Stimulated activated memory B cell treated with anti-CD40 and anti-IgM and Interleukin-4, amounts not matched to agents 10 μg/mL and 1 μg/mL and 100 μg/mL, for 72 hours (primary cell): ENCODE measurements around the gene RGS11.

Source experiments
- ATAC-seq: fragments of 150-1000 bp; cut with Tn5 transposase; 2 replicates; pipeline ENCODE4 v1.10.0; 2021
- H3K27ac Mint-ChIP-seq: one replicate; pipeline ENCODE4 v1.8.0; 2022; ENCODE audit warnings: mild to moderate bottlenecking, mixed read lengths
- H3K27me3 Mint-ChIP-seq: one replicate; pipeline ENCODE4 v1.8.0; 2022; ENCODE audit warnings: mixed read lengths
- H3K36me3 Mint-ChIP-seq: one replicate; pipeline ENCODE4 v1.8.0; 2022; ENCODE audit warnings: mixed read lengths
- H3K4me1 Mint-ChIP-seq: one replicate; pipeline ENCODE4 v1.8.0; 2022; ENCODE audit warnings: mixed read lengths
- H3K4me3 Mint-ChIP-seq: one replicate; pipeline ENCODE4 v1.8.0; 2022; ENCODE audit warnings: mild to moderate bottlenecking, moderate library complexity, mixed read lengths
- H3K9me3 Mint-ChIP-seq: one replicate; pipeline ENCODE4 v1.8.0; 2022; ENCODE audit warnings: mixed read lengths

RGS11 gene

DNA sequence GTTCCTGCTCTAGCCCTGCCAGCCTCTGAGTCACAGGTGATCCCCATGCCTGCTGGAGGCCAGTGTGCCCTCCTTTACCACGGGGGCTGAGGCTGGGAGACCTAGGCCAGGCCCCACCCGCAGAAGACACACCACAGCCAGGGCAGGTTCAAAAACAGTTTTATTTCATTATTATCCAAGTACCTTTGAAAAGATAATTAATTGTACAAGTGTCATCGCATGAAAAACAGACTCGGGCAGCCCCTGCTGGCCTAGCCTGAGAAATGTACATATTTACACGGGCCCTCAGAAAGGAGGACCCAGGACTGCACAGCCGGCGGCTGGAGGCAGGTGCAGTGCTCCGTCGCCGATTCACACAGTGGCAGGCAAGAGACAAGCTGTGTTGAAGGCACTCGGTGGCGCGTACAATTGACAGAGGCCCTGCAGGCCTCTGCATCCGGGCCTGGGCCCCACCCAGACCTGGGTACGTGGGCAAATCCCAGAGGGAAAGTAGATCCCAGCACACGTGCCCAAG, 11.6 kb upstream of the RGS11 start:
- H3K4me3 Mint-ChIP-seq = no peak overlapping the region
- no peaks in the 10 kb centered on the region for H3K9me3 Mint-ChIP-seq
- no peak overlapping the region for H3K27ac Mint-ChIP-seq
- H3K36me3 Mint-ChIP-seq = peaks cover 45% of the 10 kb centered on the region
- no peaks in the 10 kb centered on the region for H3K4me1 Mint-ChIP-seq
- peaks cover 9% of the 10 kb centered on the region for H3K27me3 Mint-ChIP-seq
- ATAC-seq = no peak

DNA sequence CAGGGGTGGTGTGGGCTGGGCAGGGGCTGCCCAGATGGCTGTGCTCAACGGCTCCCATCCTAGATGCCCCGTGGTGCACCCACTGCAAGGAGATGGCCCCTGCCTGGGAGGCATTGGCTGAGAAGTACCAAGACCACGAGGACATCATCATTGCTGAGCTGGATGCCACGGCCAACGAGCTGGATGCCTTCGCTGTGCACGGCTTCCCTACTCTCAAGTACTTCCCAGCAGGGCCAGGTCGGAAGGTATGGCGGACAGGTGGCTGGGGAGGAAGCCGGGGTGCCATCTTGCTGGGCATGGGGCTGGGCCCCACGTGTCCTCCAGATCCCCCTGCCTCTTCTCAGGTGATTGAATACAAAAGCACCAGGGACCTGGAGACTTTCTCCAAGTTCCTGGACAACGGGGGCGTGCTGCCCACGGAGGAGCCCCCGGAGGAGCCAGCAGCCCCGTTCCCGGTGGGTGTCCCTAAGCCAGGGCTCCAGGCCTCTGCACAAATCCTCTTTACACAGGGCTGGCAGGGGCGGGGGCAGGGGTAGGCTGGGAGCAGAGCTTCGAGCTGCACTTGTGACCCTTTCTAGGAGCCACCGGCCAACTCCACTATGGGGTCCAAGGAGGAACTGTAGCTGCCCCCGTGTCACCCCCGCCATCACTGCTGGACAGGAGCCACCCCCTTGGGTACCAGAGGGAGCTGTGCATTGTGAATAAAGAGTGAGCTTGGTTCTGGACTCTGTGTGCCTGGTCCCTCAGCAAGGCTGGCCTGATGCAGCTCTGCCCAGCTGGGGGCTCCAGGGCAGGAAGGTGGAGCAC, 10.9 kb upstream of the RGS11 start:
- Mint-ChIP-seq H3K4me1 (no peaks in the 10 kb centered on the region), H3K4me3 (no peak overlapping the region), H3K9me3 (no peaks in the 10 kb centered on the region), H3K36me3 (peaks cover 40% of the 10 kb centered on the region), H3K27me3 (peaks cover 16% of the 10 kb centered on the region), H3K27ac (no peak overlapping the region)
- no peak for ATAC-seq

GRCh38 chr16:285146-286055, 9.7 kb upstream of the RGS11 start:
- Mint-ChIP-seq H3K4me1 (no peaks in the 10 kb centered on the region), H3K9me3 (no peaks in the 10 kb centered on the region), H3K4me3 (no peak overlapping the region), H3K36me3 (peaks cover 27% of the 10 kb centered on the region), H3K27me3 (peaks cover 27% of the 10 kb centered on the region), H3K27ac (no peak overlapping the region)
- no peak for ATAC-seq

DNA sequence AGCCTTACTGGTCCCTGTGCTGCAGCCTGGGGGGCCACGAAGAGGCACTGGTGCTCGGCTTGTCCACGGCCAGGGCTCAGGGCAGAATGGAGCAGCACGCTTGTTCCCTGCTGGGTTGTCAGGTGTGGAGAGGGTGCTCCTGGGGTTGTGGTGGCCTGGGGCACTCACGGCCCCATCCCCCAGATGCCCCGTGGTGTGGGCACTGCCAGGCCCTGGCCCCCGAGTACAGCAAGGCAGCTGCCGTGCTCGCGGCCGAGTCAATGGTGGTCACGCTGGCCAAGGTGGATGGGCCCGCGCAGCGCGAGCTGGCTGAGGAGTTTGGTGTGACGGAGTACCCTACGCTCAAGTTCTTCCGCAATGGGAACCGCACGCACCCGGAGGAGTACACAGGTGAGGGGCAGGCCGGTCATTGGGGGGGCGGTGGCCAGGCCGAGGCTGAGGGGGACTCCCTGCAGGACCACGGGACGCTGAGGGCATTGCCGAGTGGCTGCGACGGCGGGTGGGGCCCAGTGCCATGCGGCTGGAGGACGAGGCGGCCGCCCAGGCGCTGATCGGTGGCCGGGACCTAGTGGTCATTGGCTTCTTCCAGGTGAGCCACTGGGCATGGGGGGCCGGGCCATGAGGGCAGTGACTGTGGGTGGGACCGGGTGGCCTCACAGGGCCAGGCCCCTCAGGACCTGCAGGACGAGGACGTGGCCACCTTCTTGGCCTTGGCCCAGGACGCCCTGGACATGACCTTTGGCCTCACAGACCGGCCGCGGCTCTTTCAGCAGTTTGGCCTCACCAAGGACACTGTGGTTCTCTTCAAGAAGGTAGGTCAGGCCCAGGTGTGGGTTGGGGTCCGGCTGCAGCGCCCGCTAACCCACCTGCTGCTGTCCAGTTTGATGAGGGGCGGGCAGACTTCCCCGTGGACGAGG, 8.7 kb upstream of the RGS11 start:
- H3K9me3 Mint-ChIP-seq = no peaks in the 10 kb centered on the region

DNA sequence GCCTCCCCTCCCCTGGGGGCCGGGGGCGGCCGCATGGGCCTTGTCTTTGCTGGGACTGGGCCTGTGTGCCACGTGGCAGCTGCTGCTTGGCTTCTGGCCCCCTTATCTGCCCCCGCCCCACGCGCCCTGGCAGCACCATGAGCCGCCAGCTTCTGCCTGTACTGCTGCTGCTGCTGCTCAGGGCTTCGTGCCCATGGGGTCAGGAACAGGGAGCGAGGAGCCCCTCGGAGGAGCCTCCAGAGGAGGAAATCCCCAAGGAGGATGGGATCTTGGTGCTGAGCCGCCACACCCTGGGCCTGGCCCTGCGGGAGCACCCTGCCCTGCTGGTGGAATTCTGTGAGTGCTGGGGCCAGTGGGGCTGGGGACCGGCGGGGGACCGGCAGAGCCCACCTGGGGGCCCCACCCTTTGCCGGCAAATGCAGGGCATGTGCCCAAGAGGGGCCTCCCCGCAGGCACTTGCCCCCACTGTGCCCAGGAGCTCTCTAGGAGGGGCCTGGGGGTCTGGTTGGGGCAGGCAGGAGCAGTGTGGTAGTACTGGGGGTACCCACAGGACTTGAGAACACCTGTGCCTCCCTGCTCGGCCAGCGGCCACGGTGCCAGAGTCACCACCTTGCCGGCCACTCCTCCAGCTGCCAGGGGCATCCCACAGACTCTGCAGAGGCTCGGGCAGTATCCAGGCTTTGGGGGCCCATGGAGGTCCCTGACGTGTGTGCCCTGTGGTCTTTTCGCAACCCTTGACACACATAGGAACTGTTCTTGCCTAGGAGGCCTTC, 7.5 kb upstream of the RGS11 start, which contains the start of gene PDIA2:
TSS of gene PDIA2 (plus strand) at position 132 of the 773 bp plus-strand sequence. CDS start at position 138, 6 bp downstream.
- no peak for ATAC-seq
- no peaks in the 10 kb centered on the region for H3K9me3 Mint-ChIP-seq
- peaks cover 21% of the 10 kb centered on the region for H3K36me3 Mint-ChIP-seq
- H3K27me3 Mint-ChIP-seq = peaks cover 41% of the 10 kb centered on the region
- peaks cover 7% of the 10 kb centered on the region for H3K4me1 Mint-ChIP-seq
- no peak within 1 kb of the TSS for H3K4me3 Mint-ChIP-seq
- no peak within 1 kb of the TSS for H3K27ac Mint-ChIP-seq

More for the DNA sequence above, 8.7 kb upstream of the RGS11 start:
- Mint-ChIP-seq H3K4me1 (peaks cover under 1% of the 10 kb centered on the region), H3K27ac (no peak overlapping the region), H3K36me3 (peaks cover 23% of the 10 kb centered on the region), H3K4me3 (no peak overlapping the region), H3K27me3 (peaks cover 28% of the 10 kb centered on the region)
- ATAC-seq = no peak

GRCh38 chr16:282491-282890, 6.7 kb upstream of the RGS11 start:
- peaks cover 7% of the 10 kb centered on the region for H3K4me1 Mint-ChIP-seq
- H3K4me3 Mint-ChIP-seq = no peak overlapping the region
- no peaks in the 10 kb centered on the region for H3K9me3 Mint-ChIP-seq
- peaks cover 14% of the 10 kb centered on the region for H3K36me3 Mint-ChIP-seq
- H3K27ac Mint-ChIP-seq = no peak overlapping the region
- ATAC-seq = no peak
- peaks cover 46% of the 10 kb centered on the region for H3K27me3 Mint-ChIP-seq

GRCh38 chr16:281660-282255, 6.0 kb upstream of the RGS11 start:
- no peak for ATAC-seq
- no peaks in the 10 kb centered on the region for H3K9me3 Mint-ChIP-seq
- H3K27ac Mint-ChIP-seq = no peak overlapping the region
- peaks cover 53% of the 10 kb centered on the region for H3K27me3 Mint-ChIP-seq
- H3K4me3 Mint-ChIP-seq = no peak overlapping the region
- H3K36me3 Mint-ChIP-seq = peaks cover 7% of the 10 kb centered on the region
- peaks cover 7% of the 10 kb centered on the region for H3K4me1 Mint-ChIP-seq

- Mint-ChIP-seq H3K9me3 (no peaks in the 10 kb centered on the region), H3K36me3 (peaks cover under 1% of the 10 kb centered on the region), H3K27ac (no peak overlapping the region), H3K4me3 (no peak overlapping the region), H3K4me1 (peaks cover 7% of the 10 kb centered on the region), H3K27me3 (peaks cover 60% of the 10 kb centered on the region)
- no peak for ATAC-seq
Measured at GRCh38 chr16:280991-281659, 5.4 kb upstream of the RGS11 start.

DNA sequence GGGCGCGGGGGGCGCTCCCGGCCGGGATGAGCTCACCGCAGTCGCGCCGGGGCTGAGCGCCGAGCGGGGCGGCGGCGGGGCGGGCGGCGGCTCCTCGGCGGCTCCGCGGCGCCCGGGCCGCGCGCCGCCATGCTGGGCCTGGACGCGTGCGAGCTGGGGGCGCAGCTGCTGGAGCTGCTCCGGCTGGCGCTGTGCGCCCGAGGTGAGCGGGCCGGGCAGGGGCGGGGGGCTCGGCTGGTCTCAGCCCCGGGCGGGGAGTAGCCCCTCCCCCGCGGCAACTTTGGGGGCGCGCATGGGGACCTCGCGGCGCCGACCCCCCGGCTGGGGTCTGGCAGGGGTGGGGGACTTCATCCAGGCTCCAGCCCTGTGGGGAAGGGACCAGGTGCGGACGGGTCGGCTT, 4.8 kb upstream of the RGS11 start, which contains the start of gene ARHGDIG:
TSS of gene ARHGDIG (plus strand) at position 40 of the 400 bp plus-strand sequence. CDS start at position 130, 90 bp downstream.
- no peaks in the 10 kb centered on the region for H3K9me3 Mint-ChIP-seq
- H3K4me1 Mint-ChIP-seq = peaks cover 7% of the 10 kb centered on the region
- H3K36me3 Mint-ChIP-seq = no peaks in the 10 kb centered on the region
- no peak within 1 kb of the TSS for H3K27ac Mint-ChIP-seq
- H3K4me3 Mint-ChIP-seq = no peak within 1 kb of the TSS
- ATAC-seq = no peak
- peaks cover 62% of the 10 kb centered on the region for H3K27me3 Mint-ChIP-seq

GRCh38 chr16:280005-280460, 4.3 kb upstream of the RGS11 start:
- no peak for ATAC-seq
- peaks cover 62% of the 10 kb centered on the region for H3K27me3 Mint-ChIP-seq

DNA sequence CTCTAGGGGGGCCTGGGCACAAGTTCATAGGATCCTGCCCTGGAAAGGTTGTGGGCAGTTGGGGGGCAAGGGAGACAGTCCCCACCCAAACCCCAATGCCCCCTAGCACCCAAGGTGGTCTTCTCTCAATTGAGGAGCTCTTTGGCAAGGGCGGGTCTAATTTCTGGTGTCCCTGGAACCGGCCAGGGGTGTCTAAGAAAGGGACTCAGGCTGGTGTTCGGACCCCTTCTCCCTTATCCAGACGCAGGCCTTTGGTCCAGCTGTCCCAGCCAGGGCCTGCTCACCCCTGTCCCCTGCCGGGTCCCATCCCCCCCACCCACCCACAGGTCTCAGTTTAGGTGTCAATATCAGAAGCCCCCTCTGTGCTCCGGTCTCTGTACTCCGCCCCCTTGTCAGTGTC, 3.8 kb upstream of the RGS11 start:
- ATAC-seq = no peak
- H3K4me3 Mint-ChIP-seq = no peak overlapping the region

More at GRCh38 chr16:280005-280460, 4.3 kb upstream of the RGS11 start:
- no peak overlapping the region for H3K27ac Mint-ChIP-seq
- H3K4me3 Mint-ChIP-seq = no peak overlapping the region
- H3K9me3 Mint-ChIP-seq = no peaks in the 10 kb centered on the region
- H3K36me3 Mint-ChIP-seq = no peaks in the 10 kb centered on the region
- peaks cover 7% of the 10 kb centered on the region for H3K4me1 Mint-ChIP-seq

GRCh38 chr16:278863-279366, 3.2 kb upstream of the RGS11 start:
- peak; percentile 52 for ATAC-seq
- Mint-ChIP-seq H3K36me3 (no peaks in the 10 kb centered on the region), H3K27me3 (peaks cover 62% of the 10 kb centered on the region), H3K4me1 (peaks cover 7% of the 10 kb centered on the region), H3K9me3 (no peaks in the 10 kb centered on the region), H3K27ac (no peak overlapping the region), H3K4me3 (no peak overlapping the region)

More for the DNA sequence above, 3.8 kb upstream of the RGS11 start:
- Mint-ChIP-seq H3K27ac (no peak overlapping the region), H3K27me3 (peaks cover 62% of the 10 kb centered on the region), H3K4me1 (peaks cover 7% of the 10 kb centered on the region), H3K9me3 (no peaks in the 10 kb centered on the region), H3K36me3 (no peaks in the 10 kb centered on the region)
